HUDEP-2 (cell line): ENCODE data around the gene PNMA8B.
"Not testable (repeated sequence)": the region's sequence is repeated elsewhere in the genome, so short reads cannot be mapped to it uniquely, and the experiment has no call there.

Source experiments
- DNase-seq, 76 experiments: peaks; one replicate each; lab custom pipeline; 2025; ENCODE audit not compliant: unreplicated experiment in 76 of 76; lab: John Stamatoyannopoulos, UW

PNMA8B gene

DNA sequence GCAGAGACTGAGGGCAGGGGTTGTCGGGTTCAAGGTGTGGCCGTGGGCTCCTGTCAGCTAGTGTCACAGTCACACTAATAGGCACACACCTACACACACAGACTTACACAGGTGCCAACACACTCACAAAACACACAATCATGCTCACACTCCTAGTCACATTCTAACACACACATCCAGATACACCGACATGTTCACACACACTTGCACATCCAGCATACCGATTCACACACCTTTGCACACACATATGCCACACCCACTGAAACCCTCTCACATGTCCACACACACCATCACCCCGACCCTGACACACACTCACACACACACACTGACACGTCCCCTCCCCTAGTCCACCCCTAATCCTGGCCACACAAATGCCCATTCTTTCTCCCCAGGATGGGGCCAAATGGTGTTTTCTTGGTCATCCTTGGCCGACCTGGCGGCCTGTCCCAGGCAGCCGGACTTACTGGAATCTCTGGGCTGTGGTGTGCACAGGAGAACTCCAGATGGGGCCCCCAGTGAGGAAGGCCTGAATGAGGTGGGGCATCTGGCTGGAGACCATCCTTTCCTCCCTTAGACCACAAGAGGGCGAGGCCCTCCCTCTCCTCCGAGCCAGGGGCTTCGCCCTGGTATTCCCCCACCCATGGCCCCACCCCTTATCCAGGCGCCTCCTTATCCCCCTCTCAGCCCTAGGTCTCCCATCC, 19.1 kb upstream of the PNMA8B start:
- DNase-seq = no peak

DNA sequence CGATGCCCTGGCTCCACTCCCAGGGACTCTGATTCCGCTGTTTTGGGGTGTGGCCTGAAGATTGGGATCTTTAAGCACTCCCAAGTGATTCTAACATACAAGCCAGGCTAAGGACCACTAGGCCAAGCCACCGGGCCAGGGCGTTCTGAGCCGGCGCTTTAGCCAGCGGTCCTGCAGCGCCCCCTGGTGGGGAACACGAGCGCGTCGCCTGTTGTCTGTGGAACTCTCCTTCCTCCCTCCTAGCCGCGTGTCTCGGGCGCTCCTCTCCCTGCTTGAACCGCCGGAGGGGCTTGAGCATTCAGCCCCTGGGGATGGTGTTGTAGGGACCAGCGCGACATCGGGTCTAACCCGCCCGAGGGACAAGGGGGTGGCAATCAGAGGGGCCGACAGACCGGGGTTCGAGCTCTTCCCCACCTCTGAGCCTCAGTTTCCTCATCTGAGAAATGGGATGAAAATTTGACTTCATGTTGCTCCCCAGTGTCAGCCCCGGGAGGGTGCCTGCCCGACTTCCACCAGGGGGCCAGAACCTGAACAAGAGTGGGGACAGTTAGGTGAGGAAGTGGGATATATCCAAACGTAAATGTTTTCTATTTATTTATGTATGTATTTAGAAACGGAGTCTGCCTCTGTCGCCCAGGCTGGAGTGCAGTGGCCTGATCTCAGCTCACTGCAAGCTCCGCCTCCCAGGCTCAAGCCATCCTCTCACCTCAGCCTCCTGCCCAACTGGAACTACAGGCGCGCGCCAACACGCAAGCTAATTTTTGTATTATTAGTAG, 18.0 kb upstream of the PNMA8B start:
- DNase-seq = peak in 67 of 76 experiments; percentile 16 to 86 (median 63)

- no peak for DNase-seq
Observed at GRCh38 chr19:46511237-46511636, 15.6 kb upstream of the PNMA8B start.

GRCh38 chr19:46508206-46508605, 12.5 kb upstream of the PNMA8B start:
- no peak for DNase-seq

- DNase-seq = no peak
Observed at GRCh38 chr19:46503848-46504453, 8.3 kb upstream of the PNMA8B start.

DNA sequence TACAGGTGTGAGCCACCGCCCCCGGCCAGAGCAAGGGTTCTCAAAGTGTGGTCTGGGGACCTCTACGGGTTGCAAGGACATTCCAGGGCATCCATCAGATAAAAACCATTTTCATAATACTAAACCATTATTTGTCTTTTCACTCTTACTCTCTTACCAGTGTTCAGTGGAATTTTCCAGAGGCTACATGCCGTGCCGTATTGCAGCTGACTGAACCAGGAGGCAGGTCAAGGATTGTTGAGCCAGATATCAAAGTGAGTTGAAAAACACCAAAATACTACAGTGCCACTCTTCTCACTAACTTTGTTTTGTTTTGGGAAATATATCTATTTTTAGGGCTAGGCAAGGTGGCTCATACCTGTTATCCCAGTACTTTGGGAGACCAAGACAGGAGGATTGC, 7.2 kb upstream of the PNMA8B start:
- no peak for DNase-seq

DNA sequence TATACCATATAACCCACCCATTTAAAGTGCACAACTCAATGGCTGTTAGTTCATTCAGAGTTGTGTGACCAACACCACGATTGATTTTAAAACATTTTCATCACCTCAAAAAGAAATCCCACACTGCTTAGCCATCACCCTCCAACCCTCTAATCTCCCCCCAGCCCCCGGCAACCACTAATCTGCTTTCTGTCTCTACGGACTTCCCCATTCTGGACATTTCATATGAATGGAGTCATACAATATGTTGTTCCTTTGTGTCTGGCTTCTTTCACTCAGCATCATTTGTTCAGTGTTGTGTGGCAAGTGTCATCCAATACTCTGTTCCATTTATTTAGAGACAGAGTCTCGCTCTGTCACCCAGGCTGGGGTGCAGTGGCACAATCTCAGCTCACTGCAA, 4.0 kb upstream of the PNMA8B start:
- peak in 1 of 76 experiments; percentile 4 for DNase-seq

- DNase-seq = no peak
Observed at GRCh38 chr19:46497773-46498172, 2.1 kb upstream of the PNMA8B start.

DNA sequence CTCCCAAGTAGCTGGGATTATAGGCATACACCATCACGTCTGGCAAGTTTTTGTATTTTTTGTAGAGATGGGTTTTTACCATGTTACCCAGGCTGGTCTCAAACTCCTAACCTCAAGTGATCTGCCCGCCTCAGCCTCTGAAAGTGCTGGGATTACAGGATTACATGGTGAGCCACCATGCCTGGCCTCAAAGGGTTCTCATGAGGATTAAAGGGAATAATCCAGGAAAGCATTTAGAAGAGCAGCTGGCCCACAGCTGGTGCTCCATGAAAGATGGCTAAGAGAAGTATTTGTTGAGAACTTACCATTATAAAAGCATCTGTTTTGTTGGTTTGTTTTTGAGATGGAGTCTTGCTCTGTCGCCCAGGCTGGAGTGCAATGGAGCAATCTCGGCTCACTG, 1.2 kb upstream of the PNMA8B start:
- not testable (repeated sequence) for DNase-seq

DNA sequence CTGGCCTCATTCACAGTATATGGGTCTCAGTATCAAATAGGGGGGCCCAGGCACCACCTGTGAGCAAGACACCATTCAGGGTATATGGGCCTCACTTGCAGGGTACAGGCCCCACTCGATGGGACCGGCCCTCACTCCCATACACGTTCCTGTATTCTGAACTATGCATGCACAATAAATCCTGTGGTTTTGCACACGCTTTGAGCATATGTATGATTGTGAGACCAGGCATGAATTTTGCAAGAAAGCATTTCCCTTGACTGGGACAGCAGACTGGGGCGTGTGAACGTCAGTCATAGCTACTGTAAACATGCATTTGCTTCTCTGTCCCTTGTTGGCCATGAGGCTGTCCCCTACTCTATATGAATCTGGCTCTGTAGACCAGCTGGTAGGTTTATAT, 637 bp upstream of the PNMA8B start:
- no peak for DNase-seq

DNA sequence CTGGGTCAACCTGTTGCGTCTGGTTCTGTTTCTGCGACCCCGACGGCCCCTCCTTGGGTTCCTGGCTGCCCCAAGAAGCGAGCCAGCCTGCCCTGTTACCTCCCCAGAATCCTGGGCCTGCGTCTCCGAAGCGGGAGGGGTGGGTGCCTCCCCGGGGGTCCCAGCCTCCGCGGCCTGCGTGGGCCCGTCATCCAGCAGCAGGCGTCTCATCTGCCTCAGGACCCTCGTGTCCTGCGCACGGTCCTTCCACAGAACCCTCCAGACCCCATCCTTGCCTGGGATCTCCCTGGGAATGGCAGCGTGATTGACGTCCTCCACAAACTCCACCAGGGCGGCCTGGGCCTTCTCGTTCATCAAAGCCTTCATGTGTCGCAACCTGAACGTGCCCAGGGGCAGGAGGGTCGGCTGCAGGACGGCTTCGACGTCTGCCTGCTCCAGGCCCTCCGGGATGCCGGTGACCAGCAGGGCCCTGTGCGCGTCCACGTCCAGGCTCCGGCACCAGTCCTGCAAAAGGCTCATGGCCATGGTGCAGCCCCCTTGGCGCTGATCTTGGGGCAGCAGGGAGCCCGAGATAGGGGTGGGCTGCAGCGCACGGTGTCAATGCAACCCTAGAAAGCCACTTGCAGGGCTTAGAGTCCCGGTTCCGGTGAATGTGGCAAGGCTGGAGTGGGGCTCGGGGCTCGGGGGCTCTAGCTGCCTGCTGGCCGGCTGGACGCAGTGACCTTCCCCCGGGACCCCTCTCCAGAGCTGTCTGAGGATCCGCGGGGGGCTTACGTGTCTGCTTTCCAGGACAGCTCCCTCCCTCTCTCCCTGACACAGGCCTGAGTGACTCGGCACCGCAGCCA, 504 bp downstream of the PNMA8B start:
- DNase-seq = no peak

DNA sequence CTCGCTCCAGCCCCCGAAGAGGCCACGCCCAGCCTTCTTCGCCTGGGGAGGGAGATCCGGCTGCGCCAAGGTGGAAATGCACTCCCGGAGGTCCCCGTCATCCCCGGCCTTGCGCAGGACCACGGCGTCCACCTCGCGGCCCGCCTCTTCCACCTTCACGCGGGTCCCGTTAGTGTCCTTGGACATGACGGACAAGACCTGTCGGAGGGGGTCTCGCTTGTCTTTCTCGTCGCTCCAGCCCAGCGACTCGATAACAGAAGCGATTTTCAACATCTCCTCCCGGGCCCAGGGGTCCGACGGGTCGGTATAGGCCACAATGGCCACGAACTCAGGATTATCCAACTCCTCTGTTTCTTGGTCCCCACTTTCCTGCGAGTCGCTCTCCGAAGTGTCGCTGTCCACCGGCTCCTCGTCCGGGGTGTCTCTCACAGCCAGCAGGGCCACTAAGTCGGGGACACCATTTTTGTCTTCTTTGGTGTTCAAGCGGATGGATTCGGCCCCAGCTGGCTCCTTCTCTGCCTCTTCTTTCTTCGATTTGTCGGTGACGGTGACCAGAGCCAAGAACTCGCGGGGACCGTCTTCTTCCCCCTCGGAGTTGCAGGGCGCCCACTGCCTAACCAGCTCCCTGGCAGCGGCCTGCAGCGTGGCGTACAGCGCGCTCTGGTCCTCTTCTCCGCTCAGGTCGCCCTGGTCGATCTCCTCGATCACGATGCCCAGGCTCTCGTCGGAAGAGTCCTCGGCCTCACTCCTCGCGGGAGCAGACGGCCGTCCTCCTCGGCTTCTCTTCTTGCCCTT, 1.3 kb downstream of the PNMA8B start:
- no peak for DNase-seq

DNA sequence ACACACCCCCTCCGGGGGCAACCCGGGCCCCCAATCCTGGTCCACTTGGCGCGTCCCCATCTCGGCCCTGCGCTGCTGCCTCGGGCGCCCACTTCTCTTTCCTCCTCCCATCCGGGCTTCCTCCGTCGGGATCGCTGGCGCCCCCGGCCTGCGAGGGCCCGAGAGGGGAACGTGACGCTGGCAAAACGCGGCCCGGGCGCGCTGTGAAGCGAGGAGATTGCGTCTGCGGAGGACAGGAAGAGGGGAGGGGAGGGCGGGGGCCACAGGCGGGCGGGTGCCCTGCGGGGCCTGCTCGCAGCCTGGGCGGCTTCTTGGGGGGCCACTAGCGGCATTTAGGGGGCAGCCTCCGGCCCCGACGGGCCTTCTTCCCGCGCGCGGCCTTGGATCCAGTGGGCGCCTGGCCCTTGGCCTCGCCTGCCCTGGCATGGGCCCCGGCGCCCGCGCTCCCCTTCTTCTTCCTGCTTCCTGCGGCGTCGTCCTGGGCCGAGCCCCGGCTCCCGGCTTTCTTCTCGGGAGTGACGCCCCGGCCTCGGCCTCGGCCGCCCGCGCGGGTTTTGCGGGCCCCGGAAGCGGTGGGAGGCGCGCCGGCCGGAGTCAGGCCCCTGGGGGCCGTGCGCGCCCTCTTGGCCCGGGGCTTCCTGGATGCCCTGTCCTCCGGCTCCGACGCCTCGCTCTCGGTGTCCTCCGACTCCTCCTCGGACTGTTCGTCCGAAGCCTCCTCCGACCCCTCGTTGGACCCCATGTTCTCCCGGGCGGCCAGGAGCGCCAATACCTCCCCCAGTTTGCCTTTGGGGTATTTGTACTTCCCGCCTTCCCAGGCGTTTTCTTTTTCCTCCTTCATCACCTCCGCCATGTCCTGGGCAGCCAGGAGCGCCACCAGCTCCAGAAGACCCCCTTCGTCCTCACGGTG, 2.2 kb downstream of the PNMA8B start:
- no peak for DNase-seq

DNA sequence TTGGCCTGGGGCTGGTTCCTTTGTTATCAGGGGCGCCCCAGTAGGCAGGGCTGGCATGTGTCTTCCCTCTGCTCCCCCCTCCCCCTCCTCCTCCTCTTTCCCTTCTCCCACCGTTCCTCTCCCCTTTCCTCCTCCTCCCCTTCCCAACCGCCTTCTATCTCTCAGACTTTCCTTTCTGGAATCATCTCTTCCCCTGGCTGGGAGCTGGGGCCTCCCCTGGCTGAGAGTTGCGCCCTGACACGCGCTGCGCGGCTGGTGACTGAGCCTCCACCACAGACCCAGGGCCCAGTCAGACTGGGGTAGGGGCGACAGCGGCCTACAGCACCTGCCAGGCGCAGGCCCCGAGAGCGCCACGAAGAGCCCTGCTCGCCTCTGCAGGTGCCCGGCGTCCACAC, 2.8 kb downstream of the PNMA8B start:
- no peak for DNase-seq

GRCh38 chr19:46491975-46492682, 3.5 kb downstream of the PNMA8B start:
- no peak for DNase-seq

DNA sequence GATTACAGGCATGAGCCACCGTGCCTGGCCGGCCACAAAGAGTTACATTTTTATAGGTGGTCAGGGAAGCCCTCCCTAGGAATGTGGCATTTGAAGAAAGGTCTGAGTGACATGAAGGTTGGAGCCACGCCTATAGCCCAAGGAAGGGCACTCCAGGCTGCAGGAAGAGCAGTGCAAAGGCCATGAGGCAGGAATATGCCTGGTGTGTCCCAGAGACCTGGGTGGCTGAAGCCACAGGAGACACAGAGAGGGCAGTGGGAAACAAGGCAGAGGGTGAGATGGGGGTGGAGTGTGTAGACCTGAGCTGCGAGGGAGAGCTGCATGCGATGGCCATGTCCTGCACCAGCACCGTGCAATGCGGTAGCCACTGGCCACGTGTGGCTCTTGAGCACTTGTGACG, 4.9 kb downstream of the PNMA8B start:
- no peak for DNase-seq

DNA sequence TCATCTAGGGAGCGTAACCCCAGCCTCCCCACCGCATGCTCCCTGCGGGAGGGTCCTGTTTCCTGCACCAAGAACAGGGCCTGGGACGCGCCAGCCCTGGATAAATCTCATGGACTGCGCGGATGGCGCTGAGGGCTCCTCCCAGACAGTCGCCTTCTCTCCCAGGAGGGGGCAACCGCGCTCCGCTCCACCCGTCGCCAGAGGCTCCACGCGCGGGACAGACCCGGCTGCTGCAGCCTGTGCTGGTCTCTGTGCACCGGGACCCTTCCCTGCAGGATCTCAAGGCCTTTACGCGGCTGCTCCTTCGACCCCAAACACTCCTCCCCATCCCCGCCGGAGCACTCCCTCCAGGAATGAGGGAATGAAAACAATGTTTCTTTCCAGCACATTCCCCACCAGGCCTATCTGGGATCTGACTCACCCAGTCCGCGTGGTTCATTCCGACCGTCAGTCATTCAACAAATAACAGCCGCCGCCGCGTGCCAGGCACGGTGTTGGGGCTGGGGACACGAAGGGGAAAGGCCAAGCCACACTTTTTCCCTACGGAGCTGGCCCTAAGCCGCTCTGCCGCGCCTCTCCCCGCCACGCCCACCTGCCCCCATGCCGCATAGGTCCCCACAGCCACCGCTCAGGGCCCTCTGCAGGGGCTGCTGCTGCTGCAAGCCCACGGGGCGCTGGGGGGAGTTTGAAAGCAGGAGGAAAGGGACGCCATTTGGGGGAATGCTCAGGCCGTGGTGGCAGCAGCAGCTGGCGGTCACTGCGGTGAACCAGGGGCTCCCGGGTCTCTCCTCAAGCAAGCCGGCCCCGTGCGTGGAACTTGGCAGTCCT, 6.0 kb downstream of the PNMA8B start:
- DNase-seq = no peak

GRCh38 chr19:46488551-46488950, 7.1 kb downstream of the PNMA8B start:
- no peak for DNase-seq
